Endothelial cell of umbilical vein (primary cell): Measurements from ENCODE around the gene LIMK2. TPM values are rescaled to one million over a fixed set of nuclear protein-coding genes. Genes with fewer than 3 reads are reported as not detected.

Source experiments
- BruUV-seq: library from RNA; stranded (reverse); fragments of 400-500 nt; replicated peaks from 2 replicates; lab custom pipeline; 2021; lab: Mats Ljungman, UMichigan
- CTCF ChIA-PET: fragments of 300-600, 350-600 bp; sonication (Branson Sonifier 250); formaldehyde crosslinking; loops from one replicate; lab custom pipeline; 2021; ENCODE audit warnings: antibody characterized with exemption, inconsistent platforms; lab: Charles Lee
- POLR2A ChIA-PET: fragments of 300-600, 350-600 bp; sonication (Branson Sonifier 250); formaldehyde crosslinking; loops from one replicate; lab custom pipeline; 2021; ENCODE audit warnings: antibody characterized with exemption, inconsistent platforms; lab: Charles Lee
- DNase-seq: peaks from one replicate; pipeline ENCODE4 v3.0.0-alpha.2; 2011; ENCODE audit warnings: low read depth, low spot score
- FAIRE-seq: peaks from 2 replicates; lab custom pipeline; 2011; peaks lifted over from hg19 to GRCh38; lab: Jason Lieb, UNC
- H2AFZ ChIP-seq: 2 replicates; pipeline ENCODE4 v1.6.0; 2012; ENCODE audit warnings: low read depth, low read length, control low read depth, inconsistent platforms
- H3K27ac ChIP-seq: 2 replicates; pipeline ENCODE4 v1.5.1; 2011; ENCODE audit warnings: low read depth, mild to moderate bottlenecking, control low read depth, low read length, moderate library complexity; ENCODE audit not compliant: insufficient read depth
- H3K27me3 ChIP-seq, 2 experiments: 2 replicates each; pipeline versions ENCODE4 v1.6.0 to v1.6.1; 2011; ENCODE audit warnings: low read length in 2 of 2, mixed read lengths in 1 of 2; ENCODE audit not compliant: control insufficient read depth in 2 of 2, insufficient read depth in 2 of 2
- H3K36me3 ChIP-seq, 2 experiments: 2 replicates in 1 of 2; 3 replicates in 1 of 2; pipeline ENCODE4 v1.5.1; 2011; ENCODE audit warnings: low read length in 2 of 2, mild to moderate bottlenecking in 1 of 2, moderate library complexity in 1 of 2; ENCODE audit not compliant: control insufficient read depth in 2 of 2, insufficient read depth in 2 of 2; ENCODE audit errors: extremely low read depth in 1 of 2
- H3K4me1 ChIP-seq: 3 replicates; pipeline ENCODE4 v1.5.1; 2011; ENCODE audit warnings: mild to moderate bottlenecking, low read length; ENCODE audit not compliant: control insufficient read depth, insufficient read depth; ENCODE audit errors: extremely low read depth
- H3K4me2 ChIP-seq: 2 replicates; pipeline ENCODE4 v1.6.1; 2011; ENCODE audit warnings: low read length, control low read depth, mixed read lengths; ENCODE audit not compliant: insufficient read depth
- H3K4me3 ChIP-seq, 3 experiments: fragments of 200-600 bp in 1 of 3; sonication (generic), shearing (Covaris generic) in 1 of 3; replicated peaks in 1 of 3; 2 replicates each; pipeline ENCODE4 v1.5.1; 2011 to 2016; ENCODE audit warnings: control low read depth in 3 of 3, low read length in 3 of 3, mild to moderate bottlenecking in 2 of 3, inconsistent platforms in 1 of 3, low read depth in 1 of 3, moderate library complexity in 1 of 3; ENCODE audit not compliant: insufficient read depth in 1 of 3
- H3K79me2 ChIP-seq: 2 replicates; pipeline ENCODE4 v1.6.0; 2012; ENCODE audit warnings: low read length, inconsistent platforms; ENCODE audit not compliant: control insufficient read depth, insufficient read depth
- H3K9ac ChIP-seq: replicated peaks from 2 replicates; pipeline ENCODE3; 2011; ENCODE audit warnings: low read length, control low read depth; ENCODE audit not compliant: insufficient read depth; ENCODE audit errors: extremely low read depth
- H3K9me1 ChIP-seq: replicated peaks from 3 replicates; pipeline ENCODE4 v1.6.0; 2011; ENCODE audit warnings: mild to moderate bottlenecking, low read length; ENCODE audit not compliant: control insufficient read depth, insufficient read depth; ENCODE audit errors: extremely low read depth
- H3K9me3 ChIP-seq: replicated peaks from 2 replicates; pipeline ENCODE4 v1.5.1; 2012; ENCODE audit warnings: low read length, inconsistent platforms; ENCODE audit not compliant: control insufficient read depth, insufficient read depth
- H4K20me1 ChIP-seq: replicated peaks from 2 replicates; pipeline ENCODE3; 2011; ENCODE audit warnings: mild to moderate bottlenecking, low read length; ENCODE audit not compliant: control insufficient read depth, insufficient read depth; ENCODE audit errors: extremely low read depth
- POLR2A ChIP-seq: IDR thresholded peaks from 2 replicates; pipeline ENCODE4 v1.6.1; 2012; ENCODE audit warnings: low read depth, mild to moderate bottlenecking, control low read depth, low read length
- dilution Hi-C: fragments of 300-500 bp; cut with MboI; formaldehyde crosslinking; loops from one replicate; pipeline ENCODE4 v1.15.0; 2019; ENCODE audit warnings: low sequenced_read_pairs; ENCODE audit not compliant: extremely low pct_ligation_motif_present
- intact Hi-C: fragments of 100-400 bp; cut with micrococcal nuclease; formaldehyde crosslinking; loops from one replicate; pipeline ENCODE4 v1.10.0; 2022
- polyA plus RNA-seq, 4 experiments: library from polyadenylated mRNA; depleted of rRNA in 3 of 4; stranded (reverse) in 3 of 4; unstranded in 1 of 4; fragments of >200 nt; gene quantifications; 2 replicates each; pipeline versions ENCODE4 v1.2.1 to v1.2.3, GENCODE V29; 2011 to 2012; ENCODE audit warnings: missing spikeins in 1 of 4
- total RNA-seq: library from RNA; stranded (reverse); gene quantifications from 2 replicates; pipeline ENCODE4 v1.2.3, GENCODE V29; 2021

The LIMK2 gene
- total and polyA plus RNA-seq, 2 donors (not counting 3 experiments of a cell fraction or from before 2014, with no cell fraction given), result 23.2 to 76.7 TPM

DNA sequence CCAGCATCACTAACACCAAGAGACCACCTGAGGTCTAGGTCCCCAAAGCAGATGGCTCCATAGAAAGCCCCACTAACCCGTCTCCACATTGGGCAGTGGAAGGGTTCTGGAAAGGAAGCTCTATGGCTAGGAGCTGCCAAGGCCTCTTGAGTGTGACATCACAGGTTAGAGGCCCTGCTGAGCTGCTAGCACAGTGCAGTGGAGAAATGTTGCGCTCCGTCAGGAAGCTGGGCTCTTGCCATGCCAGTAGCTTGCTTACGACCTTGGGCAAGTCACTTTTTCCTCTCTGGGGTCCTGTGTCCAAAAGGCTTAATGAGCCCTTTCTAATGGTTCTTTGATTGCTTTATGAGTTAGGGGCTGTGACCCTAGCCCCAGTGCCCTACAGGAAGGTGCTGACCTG is 69.6 kb downstream of the LIMK2 start:
- dilution Hi-C loops (no loop called here), intact Hi-C loops (no loop called here)
- H3K79me2 ChIP-seq, result no peaks in the 10 kb centered on the region
- H3K4me2 ChIP-seq, result no peak overlapping the region
- BruUV-seq, result no TSS peak
- H3K9me1 ChIP-seq, result no peaks in the 10 kb centered on the region
- no peak overlapping the region for H3K27ac ChIP-seq
- no peak overlapping the region for H3K4me3 ChIP-seq
- ChIA-PET POLR2A (interaction anchor here (1.0 to 1.7 kb wide), 2 partner anchors 9 to 11 kb away, joined by 3 read pairs; no protein-coding TSS in a partner anchor), CTCF (interaction anchor here (2.6 to 3.2 kb wide), 2 partner anchors 8 to 11 kb away, joined by 13 to 16 read pairs; no protein-coding TSS in a partner anchor)
- no peak for TF ChIP-seq POLR2A
- no peak for FAIRE-seq
- H3K9me3 ChIP-seq, result no peaks in the 10 kb centered on the region
- H4K20me1 ChIP-seq, result no peaks in the 10 kb centered on the region
- no peak for DNase-seq
- H2AFZ ChIP-seq, result no peak overlapping the region
- peaks cover 12% of the 10 kb centered on the region for H3K4me1 ChIP-seq
- H3K36me3 ChIP-seq, result peaks cover 0 to 42% of the 10 kb centered on the region in 2 experiments
- no peak overlapping the region for H3K9ac ChIP-seq
- H3K27me3 ChIP-seq, result no peaks in the 10 kb centered on the region

DNA sequence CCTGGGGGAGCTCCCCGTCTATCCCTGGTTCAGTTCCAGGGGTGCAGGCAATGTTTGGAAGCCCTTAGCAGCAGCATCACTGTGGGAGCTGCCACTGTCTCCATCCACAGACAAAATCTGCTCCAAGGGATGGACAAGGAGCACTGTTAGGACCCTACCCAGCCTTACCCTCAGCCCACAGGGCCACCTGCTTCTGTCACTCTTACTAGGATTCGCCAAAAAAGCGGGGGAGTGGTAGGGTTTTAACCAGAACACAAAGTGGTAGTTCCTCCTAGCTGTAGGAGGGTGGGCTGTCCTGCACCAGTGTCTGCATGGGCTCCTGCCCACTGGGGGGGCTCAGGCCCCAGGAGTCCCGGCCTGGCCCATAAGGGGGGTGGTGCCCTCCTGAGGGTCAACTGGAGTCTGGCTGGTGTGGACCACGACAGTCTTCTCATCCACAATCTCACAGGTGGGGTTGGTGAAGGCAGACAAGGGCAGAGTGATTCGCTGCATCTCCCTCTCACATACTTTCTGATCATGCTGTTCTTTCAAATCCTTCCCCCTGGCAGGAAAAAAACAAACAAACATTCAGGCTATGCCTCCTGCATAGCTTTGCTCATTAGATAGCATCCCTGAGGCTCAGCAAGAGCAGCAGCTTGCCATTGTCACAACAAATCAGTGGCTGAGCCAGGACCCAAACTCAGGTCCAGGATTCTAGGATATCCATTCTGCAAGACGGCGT is 70.8 kb downstream of the LIMK2 start:
- Histone ChIP-seq H2AFZ (no peak overlapping the region), H3K4me3 (no peak overlapping the region), H3K27me3 (no peaks in the 10 kb centered on the region), H3K4me2 (no peak overlapping the region), H3K9ac (no peak overlapping the region), H3K9me1 (no peaks in the 10 kb centered on the region), H4K20me1 (no peaks in the 10 kb centered on the region), H3K4me1 (peaks cover 16% of the 10 kb centered on the region), H3K9me3 (no peaks in the 10 kb centered on the region), H3K79me2 (no peaks in the 10 kb centered on the region), H3K36me3 (peaks cover 0 to 38% of the 10 kb centered on the region in 2 experiments), H3K27ac (no peak overlapping the region)
- intact Hi-C loops (no loop called here), dilution Hi-C loops (no loop called here)
- POLR2A ChIA-PET, result interaction anchor here (1.7 kb wide), 1 partner anchor 10 kb away, joined by 3 read pairs; no protein-coding TSS in a partner anchor
- CTCF ChIA-PET, result interaction anchor here (1.0 to 3.9 kb wide), 4 partner anchors 10 to 30 kb away, joined by 3 to 24 read pairs (median 14); no protein-coding TSS in a partner anchor
- no peak for TF ChIP-seq POLR2A
- no peak for DNase-seq
- FAIRE-seq, result no peak
- BruUV-seq, result no TSS peak
